K562 (cell line): Measurements from ENCODE around the gene LMAN2L. TPM values are rescaled to one million over a fixed set of nuclear protein-coding genes. Genes with fewer than 3 reads are reported as not detected.

Experiments used
- CHAMP1 ChIP-seq: fragments of 450-650 bp; IDR thresholded peaks from 2 replicates; pipeline ENCODE4 v1.6.1; 2016; ENCODE audit warnings: mild to moderate bottlenecking
- CHD2 ChIP-seq: IDR thresholded peaks from 2 replicates; pipeline ENCODE4 v1.6.1; 2011; ENCODE audit warnings: low read depth, low read length
- CHD4 ChIP-seq: fragments of 200-600 bp; sonication (generic); IDR thresholded peaks from 3 replicates; pipeline ENCODE4 v1.6.1; 2012; ENCODE audit warnings: low read depth, mild to moderate bottlenecking, mixed read lengths, low read length, inconsistent platforms; ENCODE audit not compliant: insufficient read depth, insufficient replicate concordance, poor library complexity, severe bottlenecking
- ELK1 ChIP-seq: sonication (generic); formaldehyde crosslinking; IDR thresholded peaks from 2 replicates; pipeline ENCODE4 v1.8.1; 2022; ENCODE audit warnings: missing genetic modification reagents
- EP400 ChIP-seq: fragments of 450-650 bp; IDR thresholded peaks from 2 replicates; pipeline ENCODE4 v1.6.1; 2017; ENCODE audit warnings: antibody characterized with exemption, mild to moderate bottlenecking, moderate library complexity
- EZH2 ChIP-seq: IDR thresholded peaks from 2 replicates; pipeline ENCODE4 v1.6.1; 2012; ENCODE audit warnings: low read depth, mild to moderate bottlenecking, inconsistent platforms, low read length, borderline replicate concordance
- FIP1L1 ChIP-seq: fragments of 200-400 bp; formaldehyde crosslinking; IDR thresholded peaks from 2 replicates; pipeline ENCODE4 v1.6.1; 2018; ENCODE audit warnings: mild to moderate bottlenecking, low read depth, low read length; ENCODE audit not compliant: poor library complexity, severe bottlenecking
- FOXJ2 ChIP-seq: fragments of 200-800 bp; sonication (Bioruptor generic); IDR thresholded peaks from 2 replicates; pipeline ENCODE4 v1.6.1; 2016; ENCODE audit warnings: missing genetic modification characterization, missing compliant biosample characterization
- PHF21A ChIP-seq: fragments of 450-650 bp; IDR thresholded peaks from 2 replicates; pipeline ENCODE4 v1.6.1; 2017; ENCODE audit warnings: low read depth, borderline replicate concordance
- REST ChIP-seq, 2 experiments: fragments of 450-650 bp; formaldehyde crosslinking in 1 of 2; IDR thresholded peaks; 2 replicates each; pipeline versions ENCODE4 v1.4.0 to v1.6.1; 2014 to 2020; ENCODE audit warnings: mild to moderate bottlenecking in 2 of 2, borderline replicate concordance in 1 of 2, low read depth in 1 of 2
- SPI1 ChIP-seq: IDR thresholded peaks from 2 replicates; pipeline ENCODE4 v1.6.1; 2011; ENCODE audit warnings: low read depth, low read length, control low read depth, borderline replicate concordance
- TOE1 ChIP-seq, 2 experiments: fragments of 450-650 bp in 1 of 2; sonication (generic) in 1 of 2; formaldehyde crosslinking in 1 of 2; IDR thresholded peaks; 2 replicates each; pipeline versions ENCODE4 v1.7.1 to v1.8.0; 2016 to 2022; ENCODE audit warnings: borderline replicate concordance in 2 of 2, mild to moderate bottlenecking in 2 of 2, antibody characterized with exemption in 1 of 2, inconsistent platforms in 1 of 2, low read depth in 1 of 2, missing genetic modification reagents in 1 of 2, moderate library complexity in 1 of 2
- ZNF12 ChIP-seq: sonication (generic); formaldehyde crosslinking; IDR thresholded peaks from 2 replicates; pipeline ENCODE4 v1.4.0; 2020; ENCODE audit warnings: mild to moderate bottlenecking, missing genetic modification reagents
- ZNF764 ChIP-seq: fragments of 250-450 bp; sonication (Bioruptor Pico); IDR thresholded peaks from 2 replicates; pipeline ENCODE4 v1.4.0; 2020; ENCODE audit warnings: low read depth, mild to moderate bottlenecking, moderate library complexity
- polyA plus RNA-seq, 8 experiments: library from polyadenylated mRNA; depleted of rRNA in 4 of 8; stranded (reverse) in 5 of 8; unstranded in 3 of 8; fragments of >200 nt; fragmentation: Nextera tagmentation in 2 of 8; fragmentation: Illumina TruSeq in 1 of 8; extraction: Ambion mirVana in 2 of 8; extraction: Trizol in 1 of 8; gene quantifications; 2 replicates each; pipeline versions ENCODE4 v1.2.1 to v1.2.3, GENCODE V29; 2011 to 2014; ENCODE audit warnings: inconsistent platforms in 1 of 8, missing spikeins in 1 of 8
- total RNA-seq, 7 experiments: library from RNA; depleted of rRNA in 6 of 7; stranded (reverse); fragments of >200 nt in 6 of 7; fragmentation: Illumina TruSeq in 2 of 7; extraction: Trizol in 2 of 7; gene quantifications; 2 replicates each; pipeline versions ENCODE4 v1.2.1 to v1.2.3, GENCODE V29; 2011 to 2021; ENCODE audit warnings: low replicate concordance in 1 of 7

Gene LMAN2L
- total and polyA plus RNA-seq, 9 of the 15 experiments (the other 6 are each of a cell fraction or from before 2014, with no cell fraction given) = 7.2 to 37.7 (median 12.5) TPM

- no peak for TF ChIP-seq CHD4
- TF ChIP-seq ZNF12 (CRISPR knock-in tag) = no peak
- 0 out of 2 replicates have a peak, but pooled peaks have one; percentile 56 for TF ChIP-seq ZNF764 (CRISPR knock-in tag)
- peak; percentile 39; the same call in 1 of the 2 replicates for TF ChIP-seq REST (IDR thresholded peaks at IDR 0.05; ENCODE audit: borderline replicate concordance)
- no peak for TF ChIP-seq REST (CRISPR knock-in tag; IDR thresholded peaks at IDR 0.05; ENCODE audit: low read depth)
- no peak for TF ChIP-seq TOE1 (IDR thresholded peaks at IDR 0.05; ENCODE audit: borderline replicate concordance)
- peak; percentile 68; the same call in 1 of the 2 replicates for TF ChIP-seq TOE1 (CRISPR knock-in tag; IDR thresholded peaks at IDR 0.05; ENCODE audit: borderline replicate concordance, low read depth)
- TF ChIP-seq CHAMP1 = no peak
- TF ChIP-seq ELK1 (CRISPR knock-in tag) = no peak
- TF ChIP-seq PHF21A = no peak
- no peak for TF ChIP-seq FOXJ2 (tag)
- TF ChIP-seq SPI1 = no peak
- TF ChIP-seq EZH2 = no peak
- no peak for TF ChIP-seq CHD2
- TF ChIP-seq FIP1L1 = no peak
- TF ChIP-seq EP400 = no peak
These were observed 21.3 kb upstream of the LMAN2L start (continued) for GRCh38 chr2:96760986-96761832.
